ENCODE measurements around the gene SCYGR3. TPM values are rescaled to one million over a fixed set of nuclear protein-coding genes. Genes with fewer than 3 reads are reported as not detected.

SCYGR3 gene
- total RNA-seq (not detected), polyA plus RNA-seq (not detected)

- Histone ChIP-seq H3K4me1 (no peaks in the 10 kb centered on the region), H3K4me3 (no peak within 1 kb of the TSS), H3K9me3 (no peaks in the 10 kb centered on the region), H3K27ac (no peak within 1 kb of the TSS), H3K36me3 (no peaks in the 10 kb centered on the region), H3K27me3 (no peaks in the 10 kb centered on the region)
- ATAC-seq = no peak
- no peak for FAIRE-seq
- DNase-seq = no peak
- 90 to 100% methylated on average over 1 to 4 of the region's 4 CpGs for WGBS, 2 donors
- intact Hi-C loops (cut with DNase I) = no loop called here
- TF ChIP-seq CTCF (IDR thresholded peaks at IDR 0.05) = no peak
Observed at GRCh38 chr2:227614740-227615139, at the start of gene SCYGR3. Gene SCYGR3 (minus strand): TSS chr2:227614840. CDS start chr2:227614840, 0 bp downstream.

GRCh38 chr2:227661827-227662226, 47.2 kb upstream of the SCYGR3 start:
- DNase-seq (no peak), ATAC-seq (no peak), FAIRE-seq (no peak)
- Histone ChIP-seq H3K27me3 (no peaks in the 10 kb centered on the region), H3K9me3 (no peaks in the 10 kb centered on the region), H3K27ac (no peak overlapping the region), H3K4me3 (no peak overlapping the region), H3K4me1 (no peaks in the 10 kb centered on the region), H3K36me3 (no peaks in the 10 kb centered on the region)
- TF ChIP-seq CTCF (IDR thresholded peaks at IDR 0.05) = no peak
- intact Hi-C loops (cut with DNase I) = loop anchor here in 1 of 3 donors (5.0 kb wide), 1 partner anchor 100 kb away; no protein-coding TSS in a partner anchor
- WGBS, 2 donors = 30 to 38% methylated on average over 3 of the region's 3 CpGs

- no peak for FAIRE-seq
- DNase-seq = no peak
- TF ChIP-seq CTCF (IDR thresholded peaks at IDR 0.05) = no peak
- Histone ChIP-seq H3K9me3 (no peaks in the 10 kb centered on the region), H3K36me3 (no peaks in the 10 kb centered on the region), H3K4me3 (no peak overlapping the region), H3K27me3 (no peaks in the 10 kb centered on the region), H3K27ac (no peak overlapping the region), H3K4me1 (no peaks in the 10 kb centered on the region)
- intact Hi-C loops (cut with DNase I) = loop anchor here in 1 of 3 donors (5.0 kb wide), 1 partner anchor 101 kb away; no protein-coding TSS in a partner anchor
- WGBS, 2 donors = 28 to 38% methylated on average over 7 of the region's 7 CpGs
- no peak for ATAC-seq
Observed at GRCh38 chr2:227661025-227661649, 46.5 kb upstream of the SCYGR3 start.

GRCh38 chr2:227657199-227657845, 42.7 kb upstream of the SCYGR3 start:
- Histone ChIP-seq H3K4me3 (no peak overlapping the region), H3K36me3 (no peaks in the 10 kb centered on the region), H3K27ac (no peak overlapping the region), H3K9me3 (no peaks in the 10 kb centered on the region), H3K4me1 (no peaks in the 10 kb centered on the region), H3K27me3 (no peaks in the 10 kb centered on the region)
- intact Hi-C loops (cut with DNase I) = loop anchor here in 1 of 3 donors (5.0 kb wide), 1 partner anchor 110 kb away; no protein-coding TSS in a partner anchor
- FAIRE-seq (no peak), DNase-seq (no peak), ATAC-seq (no peak)
- TF ChIP-seq CTCF (IDR thresholded peaks at IDR 0.05) = no peak
- 74 to 77% methylated on average over 8 of the region's 8 CpGs for WGBS, 2 donors

GRCh38 chr2:227655454-227655853, 40.8 kb upstream of the SCYGR3 start:
- H3K4me1 ChIP-seq = no peaks in the 10 kb centered on the region
- no peaks in the 10 kb centered on the region for H3K36me3 ChIP-seq
- DNase-seq = no peak
- peak in 3 of 4 donors; percentile 27 to 68 (median 43) for ATAC-seq
- no peak overlapping the region for H3K27ac ChIP-seq
- no peaks in the 10 kb centered on the region for H3K9me3 ChIP-seq
- no peak for TF ChIP-seq CTCF (IDR thresholded peaks at IDR 0.05)
- H3K4me3 ChIP-seq = no peak overlapping the region
- WGBS, 2 donors = 65 to 69% methylated on average over 1 of the region's 1 CpG
- intact Hi-C loops (cut with DNase I) = loop anchor here in 1 of 3 donors (5.0 kb wide), 1 partner anchor 112 kb away; no protein-coding TSS in a partner anchor
- FAIRE-seq = no peak
- no peaks in the 10 kb centered on the region for H3K27me3 ChIP-seq
